ENCODE data around the gene KCTD21.

Gene KCTD21

DNA sequence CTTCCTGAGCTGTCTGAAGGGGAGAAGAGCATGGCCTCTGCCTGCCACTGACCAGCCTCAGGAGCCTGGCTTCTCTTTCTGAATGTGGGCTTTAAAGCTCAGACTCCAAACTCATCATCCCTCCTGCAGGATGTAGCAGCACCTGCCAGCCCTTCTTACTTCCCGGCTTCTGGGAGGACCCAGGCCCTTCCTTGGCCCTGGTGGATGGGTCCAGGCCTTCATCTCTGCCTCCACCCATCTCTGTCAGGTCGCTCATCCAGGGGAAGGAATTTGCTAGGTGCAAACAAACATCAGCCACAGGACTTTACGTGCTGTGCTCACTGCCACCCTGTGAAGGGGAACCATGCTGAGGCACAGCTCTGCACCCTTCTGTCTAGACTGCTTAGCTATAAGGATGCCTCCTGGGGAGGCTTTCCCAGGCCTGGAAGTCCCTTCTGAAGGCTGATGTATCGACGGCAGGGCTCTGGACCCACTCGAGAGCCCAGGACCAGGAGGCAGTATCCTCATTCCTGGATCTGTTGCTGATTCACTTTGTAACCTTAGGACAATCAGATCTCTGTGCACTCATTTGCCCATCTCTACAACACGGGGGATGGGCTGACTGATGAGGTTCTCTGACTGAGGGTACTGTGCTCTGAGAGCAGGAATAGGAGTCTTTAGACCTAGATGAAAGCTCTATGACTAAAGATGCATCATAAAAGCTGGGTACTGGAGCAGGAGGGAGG is 31.2 kb upstream of the KCTD21 start:
- no peak for DNase-seq (ENCODE audit: low read depth)

DNA sequence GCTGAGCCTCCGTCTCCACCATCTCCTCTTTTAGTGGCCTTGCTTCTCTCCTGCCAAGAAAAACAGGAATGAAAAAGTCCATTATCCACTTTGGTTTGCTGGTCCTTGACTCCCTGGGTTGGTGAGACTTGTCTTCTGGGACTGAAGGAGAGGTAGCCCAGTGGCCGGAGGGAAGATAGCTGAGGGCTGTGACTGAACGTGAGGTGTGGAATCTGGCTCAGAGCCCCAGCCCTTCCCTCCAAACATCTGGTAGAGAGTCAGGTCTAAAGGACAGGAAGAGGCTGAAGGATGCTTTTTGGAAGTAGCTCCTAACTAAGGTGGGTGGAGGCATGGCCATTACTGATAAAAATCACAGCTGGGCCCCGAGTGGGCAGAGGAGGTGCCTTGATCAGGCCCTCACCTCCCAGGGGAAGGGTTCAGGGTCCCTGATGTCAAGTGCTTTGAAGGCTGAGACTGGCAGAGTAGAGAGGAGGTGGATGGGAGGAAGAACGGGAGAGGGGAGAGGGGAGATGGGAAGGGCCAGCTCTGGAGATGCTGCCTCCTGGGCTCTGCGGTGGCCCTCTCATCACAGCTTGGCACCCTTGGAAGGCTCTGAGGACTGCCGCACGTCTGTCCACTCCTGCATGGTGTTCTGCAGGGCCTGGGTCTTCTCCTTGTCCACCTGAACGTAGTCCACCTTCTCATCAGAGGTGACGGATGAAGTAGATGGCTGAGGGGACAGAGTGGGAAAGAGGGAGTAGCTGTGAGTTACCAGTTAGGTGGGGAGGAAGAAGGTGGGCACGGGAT is 30.5 kb upstream of the KCTD21 start:
- no peak for DNase-seq (ENCODE audit: low read depth)

DNA sequence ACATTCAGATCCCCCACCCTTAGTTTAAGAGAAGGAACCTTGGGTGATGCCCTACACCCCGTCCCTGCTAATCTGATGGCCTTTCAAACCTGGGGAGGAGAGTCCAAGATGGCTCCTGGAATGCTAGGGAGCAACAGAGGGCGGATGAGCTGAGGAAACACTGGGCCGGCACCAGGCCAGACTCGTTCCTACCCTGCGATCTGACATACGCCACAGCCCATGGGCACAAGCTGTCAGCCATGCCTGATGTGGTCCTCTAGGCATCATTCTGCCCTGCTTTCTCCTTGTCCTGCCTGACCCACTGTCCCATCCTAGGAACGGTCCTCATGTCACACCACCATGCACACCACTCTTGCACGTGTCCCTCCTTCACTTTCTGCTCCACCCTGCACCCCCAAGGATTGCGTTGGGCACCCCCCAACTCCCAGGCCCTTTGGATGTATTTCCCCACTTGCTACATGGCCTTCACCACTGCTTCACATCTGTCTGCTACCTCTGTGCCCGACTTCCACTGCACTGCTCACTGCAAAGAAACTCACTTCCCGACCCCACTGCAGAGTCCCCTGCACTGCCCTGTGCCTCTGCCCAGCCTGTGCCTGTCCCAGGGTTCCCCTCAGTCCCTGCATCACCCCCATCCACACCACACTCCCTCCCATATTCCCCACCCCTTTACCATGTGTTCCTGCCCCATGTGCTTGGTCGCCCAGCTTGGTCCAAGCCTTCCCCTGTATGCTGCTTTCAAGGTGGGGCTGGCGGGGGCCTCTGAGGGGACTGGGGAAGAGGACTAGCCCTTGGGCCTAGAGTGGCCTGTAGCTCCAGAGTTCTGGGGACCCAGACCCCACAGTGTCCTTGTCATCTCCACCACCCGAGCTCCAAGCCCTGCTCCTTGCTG is 29.5 kb upstream of the KCTD21 start:
- DNase-seq (ENCODE audit: low read depth), result no peak

DNA sequence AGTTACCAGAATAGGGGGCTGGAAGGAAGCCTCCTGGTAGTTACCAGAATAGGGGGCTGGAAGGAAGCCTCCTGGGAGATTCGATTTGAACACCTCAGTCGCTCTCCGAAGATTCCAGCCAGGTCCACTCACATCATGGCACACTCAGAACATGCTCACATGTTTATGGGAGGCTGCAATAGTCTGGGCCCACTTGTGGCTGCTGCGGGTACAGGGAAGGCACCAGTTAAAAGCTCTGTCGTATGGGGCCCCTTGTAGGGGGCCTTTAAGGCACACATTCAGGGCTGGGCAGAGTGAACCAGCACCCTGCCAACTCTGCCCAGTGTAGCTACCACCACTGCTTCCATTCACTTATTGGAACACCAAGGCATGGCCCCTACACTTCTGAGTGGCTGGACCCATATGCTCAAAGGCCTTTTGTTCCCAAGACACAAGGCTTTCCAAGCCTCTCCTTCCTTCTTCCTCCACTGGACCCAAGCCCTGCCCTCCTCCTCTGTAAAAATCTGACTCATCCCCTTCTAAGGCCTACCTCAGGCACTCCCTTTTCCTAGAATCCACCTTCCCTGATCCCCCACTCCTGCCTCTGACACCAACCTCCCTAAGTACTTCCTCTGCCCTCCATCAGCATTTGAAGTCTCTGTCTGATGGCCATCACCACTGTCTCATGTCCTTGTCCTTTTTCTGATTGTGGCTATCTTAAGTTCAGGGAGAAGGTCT is 28.3 kb upstream of the KCTD21 start:
- no peak for DNase-seq (ENCODE audit: low read depth)

DNA sequence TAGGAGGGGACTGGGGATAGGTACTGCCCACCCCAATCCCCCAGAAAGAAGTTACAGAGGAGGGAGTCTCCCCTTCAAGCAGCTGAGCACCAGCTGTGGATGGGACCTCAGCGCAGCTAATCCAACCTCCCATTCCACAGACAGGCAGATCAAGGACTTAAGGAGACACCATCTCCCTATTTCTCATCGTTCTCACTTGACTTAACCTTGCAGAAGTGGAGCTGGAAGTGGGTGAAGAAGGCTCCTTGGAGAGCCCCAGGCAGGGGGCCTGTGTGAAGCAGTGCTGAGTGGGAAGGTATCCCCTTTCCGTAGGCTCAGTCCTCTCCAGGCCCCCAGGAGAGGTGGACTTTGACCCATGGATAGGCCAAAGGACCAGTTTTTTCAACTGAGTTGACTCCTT is 27.6 kb upstream of the KCTD21 start:
- DNase-seq (ENCODE audit: low read depth), result no peak

DNA sequence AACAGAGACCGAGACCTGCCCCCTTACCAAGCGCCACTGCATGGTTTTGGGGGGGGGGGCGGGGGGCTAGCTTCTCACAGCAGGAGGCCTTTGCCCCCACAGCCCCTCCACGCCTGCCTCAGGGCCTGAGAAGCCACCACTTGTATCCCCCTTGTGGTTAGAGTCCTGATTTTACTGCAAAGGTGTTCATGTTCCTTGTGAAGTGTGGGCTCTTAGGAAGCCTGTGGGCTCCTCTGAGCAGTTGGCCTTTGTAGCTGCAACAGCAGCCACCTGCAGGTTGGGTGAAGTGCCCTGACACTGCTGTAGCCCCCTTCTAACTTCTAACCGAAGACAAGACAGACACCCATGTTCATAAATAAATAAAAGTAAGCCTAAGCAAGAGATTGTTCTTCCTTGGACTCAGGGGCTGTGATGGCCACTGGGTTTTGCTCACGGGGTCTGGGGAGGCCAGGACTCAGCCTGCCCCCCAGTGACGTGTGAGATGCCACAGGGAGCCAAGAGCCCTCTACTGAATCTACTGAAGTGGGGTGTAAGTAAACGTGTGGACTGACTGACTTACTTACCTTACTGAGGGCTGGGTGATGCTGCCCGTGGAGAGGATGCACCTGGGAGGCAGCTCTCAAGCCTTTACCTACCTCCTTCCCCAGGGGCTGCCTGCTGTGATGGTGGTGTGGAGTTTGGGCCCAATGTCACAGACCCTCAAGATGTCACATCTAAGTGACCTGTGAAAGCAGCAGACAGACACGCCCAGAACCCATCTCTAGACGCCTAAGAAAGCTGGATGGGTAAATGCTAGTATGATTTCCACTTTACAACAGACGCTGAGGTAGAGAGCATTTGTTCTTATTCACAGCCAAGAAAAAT is 26.1 kb upstream of the KCTD21 start:
- DNase-seq (ENCODE audit: low read depth), result no peak

DNA sequence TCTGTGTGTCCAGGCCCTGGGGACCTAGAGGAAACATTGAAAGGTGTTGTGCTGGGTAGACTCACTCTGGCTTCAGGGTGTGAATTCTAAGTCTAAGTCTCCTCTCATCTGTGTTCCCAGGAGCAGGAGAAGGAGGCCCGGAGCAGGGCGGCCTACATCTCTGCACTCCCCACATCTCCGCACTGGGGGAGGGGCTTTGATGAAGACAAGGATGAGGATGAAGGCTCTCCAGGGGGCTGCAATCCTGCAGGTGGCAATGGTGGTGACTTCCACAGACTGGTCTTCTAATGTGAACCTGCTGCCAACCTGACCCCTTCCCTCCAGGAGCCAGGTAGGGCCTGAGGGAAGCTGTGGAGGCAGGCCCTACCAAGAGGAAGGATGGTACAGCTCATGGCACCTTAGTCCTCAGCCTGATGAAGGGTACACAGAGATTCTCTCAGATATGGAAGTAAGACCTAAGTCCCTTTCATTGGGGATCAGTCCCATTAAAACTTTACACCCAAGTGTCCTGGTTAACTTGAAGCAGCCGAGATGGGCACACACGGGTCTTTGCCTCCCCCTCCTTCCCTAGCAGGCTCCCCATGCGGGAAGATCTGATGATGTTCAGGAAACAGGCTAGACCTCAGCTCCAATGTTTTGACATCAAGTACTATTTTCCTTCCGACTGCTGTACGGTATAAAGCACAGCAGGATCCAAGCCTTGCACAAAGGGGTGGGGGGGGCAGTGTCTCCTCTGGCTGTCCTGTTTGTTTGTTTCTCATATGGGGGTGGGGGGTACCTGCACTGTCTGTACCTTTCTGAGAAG is 25.3 kb upstream of the KCTD21 start:
- DNase-seq (ENCODE audit: low read depth), result no peak

DNA sequence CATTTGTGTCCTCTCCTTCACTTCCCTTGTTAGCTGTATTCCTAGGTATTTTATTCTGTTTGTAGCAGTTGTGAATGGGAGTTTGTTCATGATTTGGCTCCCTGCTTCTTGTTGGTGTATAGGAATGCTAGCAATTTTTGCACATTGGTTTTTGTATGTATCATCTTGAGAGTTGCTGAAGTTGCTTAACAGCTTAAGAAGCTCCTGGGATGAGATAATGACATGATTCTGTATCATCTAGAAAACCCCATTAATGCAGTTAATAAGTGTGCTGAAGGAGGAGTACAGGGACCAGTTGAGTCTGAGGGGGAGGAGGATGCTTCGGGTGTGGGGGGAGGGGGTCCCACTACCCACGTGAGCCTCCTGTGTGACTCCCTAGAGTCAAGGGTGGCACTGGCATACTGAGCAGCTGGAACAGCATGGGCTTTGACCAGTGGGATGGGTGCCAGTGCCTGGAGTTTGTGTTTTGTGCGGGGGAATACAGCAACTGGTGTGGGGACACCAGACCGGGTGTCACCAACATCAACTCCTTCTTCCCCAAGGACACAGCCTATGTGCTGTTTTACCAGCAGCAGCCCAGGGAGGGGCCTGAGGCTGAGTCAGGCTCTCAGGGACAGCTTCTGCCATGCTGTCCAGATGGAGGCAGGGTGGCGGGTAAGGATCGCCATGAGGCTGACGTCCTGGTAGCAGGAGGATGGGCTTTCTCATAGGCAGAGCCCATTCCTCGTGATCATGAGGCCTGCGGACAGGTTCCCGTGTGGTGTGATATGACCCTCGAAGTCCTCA is 24.4 kb upstream of the KCTD21 start:
- DNase-seq (ENCODE audit: low read depth), result no peak

DNA sequence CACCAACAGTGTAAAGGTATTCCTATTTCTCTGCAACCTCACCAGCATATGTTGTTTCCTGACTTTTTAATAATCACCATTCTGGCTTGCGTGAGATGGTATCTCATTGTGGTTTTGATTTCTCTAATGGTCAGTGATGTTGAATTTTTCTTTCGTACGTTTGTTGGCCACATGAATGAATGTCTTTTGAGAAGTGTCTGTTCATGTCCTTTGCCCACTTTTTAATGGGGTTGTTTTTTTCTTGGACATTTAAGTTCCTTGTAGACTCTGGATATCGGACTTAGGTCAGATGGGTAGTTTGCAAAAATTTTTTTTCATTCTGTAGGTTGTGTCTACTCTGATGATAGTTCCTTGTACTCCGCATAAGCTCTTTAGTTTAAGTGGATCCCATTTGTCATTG is 23.1 kb upstream of the KCTD21 start:
- DNase-seq (ENCODE audit: low read depth), result no peak

DNA sequence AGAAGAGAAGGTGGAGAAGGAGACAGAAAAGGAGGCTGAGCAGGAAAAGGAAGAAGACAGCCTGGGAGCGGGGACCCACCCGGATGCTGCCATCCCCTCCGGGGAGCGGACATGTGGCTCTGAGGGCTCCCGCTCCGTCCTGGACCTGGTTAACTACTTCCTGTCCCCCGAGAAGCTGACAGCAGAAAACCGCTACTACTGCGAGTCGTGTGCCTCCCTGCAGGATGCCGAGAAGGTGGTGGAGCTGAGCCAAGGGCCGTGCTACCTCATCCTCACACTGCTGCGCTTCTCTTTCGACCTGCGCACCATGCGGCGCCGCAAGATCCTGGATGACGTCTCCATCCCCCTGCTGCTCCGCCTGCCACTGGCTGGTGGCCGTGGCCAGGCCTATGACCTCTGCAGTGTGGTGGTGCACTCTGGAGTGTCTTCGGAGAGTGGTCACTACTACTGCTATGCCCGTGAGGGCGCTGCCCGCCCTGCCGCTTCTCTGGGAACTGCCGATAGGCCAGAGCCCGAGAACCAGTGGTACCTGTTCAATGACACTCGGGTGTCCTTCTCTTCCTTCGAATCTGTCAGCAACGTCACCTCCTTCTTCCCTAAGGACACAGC is 21.7 kb upstream of the KCTD21 start:
- DNase-seq (ENCODE audit: low read depth), result no peak

DNA sequence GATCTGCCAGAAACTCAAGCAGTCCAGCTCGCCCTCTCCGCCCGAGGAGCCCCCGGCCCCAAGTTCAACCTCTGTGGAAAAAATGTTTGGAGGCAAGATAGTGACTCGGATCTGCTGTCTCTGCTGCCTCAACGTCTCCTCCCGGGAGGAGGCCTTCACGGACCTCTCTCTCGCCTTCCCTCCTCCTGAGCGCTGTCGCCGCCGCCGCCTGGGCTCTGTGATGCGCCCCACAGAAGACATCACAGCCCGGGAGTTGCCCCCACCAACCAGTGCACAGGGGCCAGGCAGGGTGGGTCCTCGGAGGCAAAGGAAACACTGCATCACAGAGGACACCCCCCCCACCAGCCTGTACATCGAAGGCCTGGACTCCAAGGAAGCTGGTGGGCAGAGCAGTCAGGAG is 21.1 kb upstream of the KCTD21 start:
- DNase-seq (ENCODE audit: low read depth), result no peak

DNA sequence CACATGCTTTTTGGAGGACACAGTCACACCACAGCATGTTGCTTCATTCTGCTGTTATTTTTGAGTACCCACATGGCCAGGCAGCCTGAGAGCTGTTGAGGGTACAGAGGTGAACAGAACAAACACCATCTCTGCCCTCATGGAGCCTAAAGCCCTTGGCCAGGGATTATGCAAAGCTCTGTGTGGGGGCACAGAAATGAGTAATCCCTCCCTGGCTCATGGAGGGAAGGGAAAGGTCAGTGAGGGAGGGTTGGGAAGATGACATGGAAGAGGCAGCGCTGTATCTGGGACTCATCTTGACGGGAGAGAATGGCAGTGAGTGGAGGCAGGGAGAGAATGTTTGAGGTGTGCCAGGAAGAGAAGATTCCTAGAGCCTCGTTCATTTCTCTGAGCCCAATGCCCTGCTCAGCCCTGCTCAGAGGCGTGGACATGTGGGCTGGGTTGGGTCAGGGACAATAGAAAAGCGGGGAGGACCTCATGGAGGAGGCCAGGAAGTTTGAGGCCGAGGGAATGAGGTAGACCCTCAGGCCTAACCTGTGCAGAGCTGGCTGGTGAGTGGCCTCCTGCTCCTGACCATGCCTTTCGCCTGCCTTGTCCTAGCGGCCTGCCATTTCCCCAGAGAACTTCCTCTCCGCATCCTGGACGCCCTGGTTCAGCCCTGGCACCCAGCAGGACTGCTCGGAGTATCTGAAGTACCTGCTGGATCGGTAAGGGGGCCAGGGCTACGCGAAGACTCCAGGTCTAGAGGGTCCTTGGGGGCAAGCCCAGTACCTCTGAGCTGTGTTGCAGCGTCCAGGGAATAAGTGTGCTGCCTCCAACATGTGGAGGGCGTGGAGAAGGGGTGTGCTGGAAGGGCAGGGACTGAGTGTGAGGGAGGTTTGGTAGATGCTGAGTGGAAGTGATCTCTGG is 20.1 kb upstream of the KCTD21 start:
- DNase-seq (ENCODE audit: low read depth), result no peak

DNA sequence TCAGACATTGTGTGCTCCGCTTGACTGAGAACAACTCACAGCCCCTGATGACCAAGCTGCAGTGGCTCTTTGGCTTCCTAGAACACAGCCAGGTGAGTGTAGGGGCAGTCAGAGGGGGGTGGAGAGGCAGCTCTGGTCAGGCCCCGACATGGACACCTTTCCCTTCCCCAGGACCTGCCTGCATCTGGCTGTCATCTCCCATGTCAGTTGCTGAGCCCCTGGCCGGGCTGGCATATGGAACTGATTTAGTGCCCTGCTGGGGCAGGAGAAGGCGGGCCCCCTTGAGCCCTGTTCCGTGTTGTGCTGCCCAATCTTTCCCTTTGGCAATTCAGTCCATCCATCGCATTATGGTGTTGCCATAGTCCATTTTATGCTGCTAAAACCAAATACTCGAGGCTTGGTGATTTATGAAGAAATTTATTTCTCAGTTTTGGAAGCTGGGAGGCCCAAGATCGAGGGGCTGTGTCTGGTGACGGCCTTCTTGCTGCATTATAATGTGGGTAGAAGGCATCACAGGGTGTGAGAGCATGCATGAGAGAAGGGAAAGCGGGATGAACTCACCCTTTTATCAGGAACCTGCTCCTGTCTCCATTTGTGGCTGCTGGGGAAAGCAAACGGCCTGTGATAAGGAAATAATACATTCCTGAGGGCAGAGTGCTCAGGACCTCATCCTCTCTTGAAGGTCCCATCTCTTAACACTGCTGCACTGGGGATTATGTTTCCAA is 19.3 kb upstream of the KCTD21 start:
- DNase-seq (ENCODE audit: low read depth), result no peak

DNA sequence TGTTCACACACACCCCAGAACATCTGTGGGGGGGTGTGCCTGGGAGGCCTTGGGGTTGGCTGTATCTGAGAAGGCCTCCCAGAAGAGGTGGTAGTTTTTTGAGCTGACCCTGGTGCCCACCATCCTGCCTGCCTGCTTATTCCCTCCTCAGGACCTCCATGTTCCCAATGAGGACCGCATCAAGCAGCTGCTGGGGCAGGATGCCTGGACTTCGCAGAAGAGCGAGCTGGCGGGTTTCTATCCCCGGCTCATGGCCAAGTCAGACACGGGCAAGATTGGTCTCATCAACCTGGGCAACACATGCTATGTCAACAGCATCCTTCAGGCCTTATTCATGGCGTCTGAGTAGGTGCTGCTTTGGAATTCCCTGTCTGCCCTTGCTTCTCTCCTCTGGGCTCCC is 17.3 kb upstream of the KCTD21 start:
- no peak for DNase-seq (ENCODE audit: low read depth)

DNA sequence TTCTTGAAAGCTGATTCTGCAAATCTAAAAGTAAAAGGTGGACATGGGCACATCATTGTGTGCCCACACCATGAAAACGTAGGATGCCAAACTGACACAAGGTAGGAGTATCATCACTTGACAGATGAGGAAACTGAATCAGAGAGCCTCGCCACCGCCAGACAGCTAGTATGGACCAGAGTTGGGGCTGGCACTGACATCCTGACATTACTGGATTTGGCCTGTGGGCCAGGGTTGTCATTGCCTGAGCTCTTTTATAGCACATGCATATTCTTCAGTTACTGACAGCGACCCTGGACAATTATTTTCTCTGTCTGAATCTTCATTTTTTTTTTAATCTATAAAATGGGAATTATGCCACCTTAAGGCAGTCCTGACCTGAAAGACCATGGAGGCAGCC is 16.8 kb upstream of the KCTD21 start:
- DNase-seq (ENCODE audit: low read depth), result no peak

DNA sequence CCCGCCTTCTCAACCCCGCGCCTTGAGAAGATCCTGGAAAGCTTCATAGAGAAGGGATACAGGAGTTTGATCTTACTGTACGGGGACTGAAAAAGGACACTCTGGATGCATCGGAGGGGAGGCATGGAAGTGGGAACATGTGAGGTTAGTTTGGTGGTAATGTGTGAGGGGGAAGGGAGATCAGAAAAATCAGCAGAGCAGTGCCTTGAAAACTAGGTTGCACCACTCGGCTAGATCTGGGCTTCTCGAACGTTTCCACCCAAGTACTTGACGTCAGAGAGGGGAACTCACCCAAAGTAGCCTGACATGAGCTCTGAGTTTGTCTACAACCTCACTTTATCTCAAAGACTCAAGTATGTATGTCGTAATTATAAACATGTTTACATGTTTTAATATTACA is 14.8 kb upstream of the KCTD21 start:
- peak; percentile 65 for DNase-seq (ENCODE audit: low read depth)

DNA sequence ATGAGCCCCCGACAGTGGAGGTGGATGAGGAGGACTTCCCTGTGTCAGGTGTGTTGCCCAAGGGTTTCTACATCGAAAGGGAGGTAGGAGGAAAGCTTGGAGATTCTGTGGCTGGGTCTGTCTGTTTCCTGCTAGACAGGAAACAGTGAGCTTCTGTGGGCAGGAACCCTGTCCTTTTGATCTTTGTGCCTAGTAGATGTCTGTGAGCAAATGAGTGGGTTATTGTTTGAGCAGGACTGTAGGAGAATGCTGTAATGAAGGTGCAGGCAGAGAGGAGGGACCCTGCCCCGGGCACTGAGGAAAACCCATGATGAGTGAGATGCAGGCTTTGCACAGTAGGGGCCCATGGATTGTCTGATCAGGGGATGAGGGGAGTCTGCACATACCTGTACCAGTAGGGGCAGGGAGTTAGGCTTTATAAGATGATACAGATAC is 14.3 kb upstream of the KCTD21 start:
- peak; percentile 67 for DNase-seq (ENCODE audit: low read depth)

Data from T follicular helper cell (primary cell).